Measurements from ENCODE around the gene CACNA2D2. TPM values are rescaled to one million over a fixed set of nuclear protein-coding genes. Genes with fewer than 3 reads are reported as not detected.

The CACNA2D2 gene
- total RNA-seq, 1 donor from 2014 or later: 2.5 TPM

DNA sequence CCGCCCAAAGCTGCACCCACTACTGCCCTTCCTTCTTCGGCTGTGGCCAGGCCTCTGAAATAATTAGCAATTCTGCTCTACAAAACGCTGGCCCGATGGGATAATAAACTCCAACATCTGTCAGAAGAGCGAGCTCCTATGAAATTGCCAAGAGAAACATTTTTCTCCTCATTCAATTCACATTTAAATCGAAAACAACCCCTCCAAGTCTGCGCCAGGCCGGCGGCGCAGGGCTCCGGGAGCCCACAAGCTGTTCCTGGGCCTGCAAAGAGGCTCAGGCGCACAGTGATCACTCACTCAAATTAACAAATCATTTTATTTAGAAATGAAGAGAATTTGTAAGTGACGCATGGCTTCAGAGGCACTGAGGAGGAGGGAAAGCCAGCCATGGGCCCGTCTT, 88.8 kb downstream of the CACNA2D2 start:
- H3K36me3 ChIP-seq: no peaks in the 10 kb centered on the region
- TF ChIP-seq CTCF (IDR thresholded peaks at IDR 0.05) (no peak), POLR2A (IDR thresholded peaks at IDR 0.05) (no peak), POLR2AphosphoS5 (IDR thresholded peaks at IDR 0.05; ENCODE audit: insufficient read depth in 1 of 2, low read depth in 1 of 2) (no peak)
- no peak overlapping the region for H3K4me3 ChIP-seq
- H3K4me1 ChIP-seq: no peaks in the 10 kb centered on the region
- intact Hi-C loops (cut with DNase I): no loop called here
- H3K9me3 ChIP-seq: no peaks in the 10 kb centered on the region
- no peak overlapping the region for H3K27ac ChIP-seq
- DNase-seq (ENCODE audit: extremely low spot score in 2 of 2): no peak
- no peaks in the 10 kb centered on the region for H3K27me3 ChIP-seq

GRCh38 chr3:50412231-50412754, 91.1 kb downstream of the CACNA2D2 start:
- Histone ChIP-seq H3K27me3 (no peaks in the 10 kb centered on the region), H3K9me3 (no peaks in the 10 kb centered on the region), H3K4me3 (no peak overlapping the region), H3K27ac (no peak overlapping the region), H3K4me1 (no peaks in the 10 kb centered on the region), H3K36me3 (no peaks in the 10 kb centered on the region)
- TF ChIP-seq POLR2A (IDR thresholded peaks at IDR 0.05): no peak
- no peak for TF ChIP-seq POLR2AphosphoS5 (IDR thresholded peaks at IDR 0.05; ENCODE audit: insufficient read depth in 1 of 2, low read depth in 1 of 2)
- no peak for TF ChIP-seq CTCF (IDR thresholded peaks at IDR 0.05)
- intact Hi-C loops (cut with DNase I): no loop called here
- DNase-seq (ENCODE audit: extremely low spot score in 2 of 2): no peak

- H3K27ac ChIP-seq: no peak overlapping the region
- no peaks in the 10 kb centered on the region for H3K27me3 ChIP-seq
- no peaks in the 10 kb centered on the region for H3K36me3 ChIP-seq
- H3K4me1 ChIP-seq: no peaks in the 10 kb centered on the region
- intact Hi-C loops (cut with DNase I): no loop called here
- no peak for TF ChIP-seq POLR2A (IDR thresholded peaks at IDR 0.05)
- TF ChIP-seq POLR2AphosphoS5 (IDR thresholded peaks at IDR 0.05; ENCODE audit: insufficient read depth in 1 of 2, low read depth in 1 of 2): no peak
- no peak for TF ChIP-seq CTCF (IDR thresholded peaks at IDR 0.05)
- DNase-seq (ENCODE audit: extremely low spot score in 2 of 2): no peak
- no peak overlapping the region for H3K4me3 ChIP-seq
- H3K9me3 ChIP-seq: no peaks in the 10 kb centered on the region
Measured at GRCh38 chr3:50411229-50411628, 92.2 kb downstream of the CACNA2D2 start.

GRCh38 chr3:50410608-50411139, 92.8 kb downstream of the CACNA2D2 start:
- intact Hi-C loops (cut with DNase I): no loop called here
- H3K9me3 ChIP-seq: no peaks in the 10 kb centered on the region
- no peak for DNase-seq (ENCODE audit: extremely low spot score in 2 of 2)
- no peak overlapping the region for H3K27ac ChIP-seq
- no peaks in the 10 kb centered on the region for H3K36me3 ChIP-seq
- TF ChIP-seq POLR2AphosphoS5 (IDR thresholded peaks at IDR 0.05; ENCODE audit: insufficient read depth in 1 of 2, low read depth in 1 of 2): no peak
- TF ChIP-seq POLR2A (IDR thresholded peaks at IDR 0.05): no peak
- no peak for TF ChIP-seq CTCF (IDR thresholded peaks at IDR 0.05)
- H3K4me1 ChIP-seq: no peaks in the 10 kb centered on the region
- no peak overlapping the region for H3K4me3 ChIP-seq
- H3K27me3 ChIP-seq: no peaks in the 10 kb centered on the region

DNA sequence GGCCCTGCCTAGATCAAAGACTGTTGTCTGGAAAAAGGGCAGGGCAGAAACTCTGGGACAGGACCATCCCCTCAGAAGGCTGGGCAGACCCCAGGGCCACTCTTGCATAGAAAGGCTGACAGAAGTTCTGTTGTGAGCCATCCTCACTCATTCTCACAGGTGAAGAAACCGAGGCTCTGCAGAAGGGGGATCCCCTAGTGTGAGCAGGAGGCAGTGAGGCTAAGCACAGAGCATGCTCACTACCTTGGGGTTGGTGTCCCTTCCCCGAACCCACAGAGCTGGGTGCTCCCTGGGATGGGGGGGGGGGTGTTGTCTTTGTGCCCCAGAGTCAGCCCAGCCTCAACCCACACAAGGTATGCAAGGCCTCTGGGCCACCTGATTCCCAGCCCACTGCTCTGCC, 93.2 kb downstream of the CACNA2D2 start:
- Histone ChIP-seq H3K4me1 (no peaks in the 10 kb centered on the region), H3K27ac (no peak overlapping the region), H3K36me3 (no peaks in the 10 kb centered on the region), H3K27me3 (no peaks in the 10 kb centered on the region), H3K9me3 (no peaks in the 10 kb centered on the region), H3K4me3 (no peak overlapping the region)
- no peak for DNase-seq (ENCODE audit: extremely low spot score in 2 of 2)
- TF ChIP-seq POLR2A (IDR thresholded peaks at IDR 0.05): no peak
- no peak for TF ChIP-seq CTCF (IDR thresholded peaks at IDR 0.05)
- no peak for TF ChIP-seq POLR2AphosphoS5 (IDR thresholded peaks at IDR 0.05; ENCODE audit: insufficient read depth in 1 of 2, low read depth in 1 of 2)
- intact Hi-C loops (cut with DNase I): no loop called here
